ENCODE results near the gene LIPH. TPM values are rescaled to one million over a fixed set of nuclear protein-coding genes. Genes with fewer than 3 reads are reported as not detected.

The LIPH gene
- total RNA-seq, 1 donor from 2014 or later = 0.07 TPM

- no peaks in the 10 kb centered on the region for H3K36me3 Mint-ChIP-seq
- peaks cover 22% of the 10 kb centered on the region for H3K4me1 Mint-ChIP-seq
- peaks cover 14% of the 10 kb centered on the region for H3K27me3 Mint-ChIP-seq (ENCODE audit: low read depth)
- DNase-seq (ENCODE audit: low spot score in 2 of 2, unreplicated experiment in 2 of 2) = no peak
- peak overlapping the region; percentile 98 for H3K27ac Mint-ChIP-seq
- TF ChIP-seq, protein P1, sequence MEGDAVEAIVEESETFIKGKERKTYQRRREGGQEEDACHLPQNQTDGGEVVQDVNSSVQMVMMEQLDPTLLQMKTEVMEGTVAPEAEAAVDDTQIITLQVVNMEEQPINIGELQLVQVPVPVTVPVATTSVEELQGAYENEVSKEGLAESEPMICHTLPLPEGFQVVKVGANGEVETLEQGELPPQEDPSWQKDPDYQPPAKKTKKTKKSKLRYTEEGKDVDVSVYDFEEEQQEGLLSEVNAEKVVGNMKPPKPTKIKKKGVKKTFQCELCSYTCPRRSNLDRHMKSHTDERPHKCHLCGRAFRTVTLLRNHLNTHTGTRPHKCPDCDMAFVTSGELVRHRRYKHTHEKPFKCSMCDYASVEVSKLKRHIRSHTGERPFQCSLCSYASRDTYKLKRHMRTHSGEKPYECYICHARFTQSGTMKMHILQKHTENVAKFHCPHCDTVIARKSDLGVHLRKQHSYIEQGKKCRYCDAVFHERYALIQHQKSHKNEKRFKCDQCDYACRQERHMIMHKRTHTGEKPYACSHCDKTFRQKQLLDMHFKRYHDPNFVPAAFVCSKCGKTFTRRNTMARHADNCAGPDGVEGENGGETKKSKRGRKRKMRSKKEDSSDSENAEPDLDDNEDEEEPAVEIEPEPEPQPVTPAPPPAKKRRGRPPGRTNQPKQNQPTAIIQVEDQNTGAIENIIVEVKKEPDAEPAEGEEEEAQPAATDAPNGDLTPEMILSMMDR (IDR thresholded peaks at IDR 0.05; ENCODE audit: unreplicated experiment) = no peak
- H3K9me3 Mint-ChIP-seq = no peaks in the 10 kb centered on the region
- H3K4me3 Mint-ChIP-seq = peak overlapping the region; percentile 91
Measured at GRCh38 chr3:185585518-185585858, 33.1 kb upstream of the LIPH start.

- peaks cover 22% of the 10 kb centered on the region for H3K4me1 Mint-ChIP-seq
- peaks cover 15% of the 10 kb centered on the region for H3K27me3 Mint-ChIP-seq (ENCODE audit: low read depth)
- H3K36me3 Mint-ChIP-seq = no peaks in the 10 kb centered on the region
- H3K27ac Mint-ChIP-seq = peak overlapping the region; percentile 69
- DNase-seq (ENCODE audit: low spot score in 2 of 2, unreplicated experiment in 2 of 2) = no peak
- TF ChIP-seq, protein P1 (IDR thresholded peaks at IDR 0.05; ENCODE audit: unreplicated experiment) = no peak
- no peaks in the 10 kb centered on the region for H3K9me3 Mint-ChIP-seq
- no peak overlapping the region for H3K4me3 Mint-ChIP-seq
Measured at GRCh38 chr3:185584686-185585085, 32.3 kb upstream of the LIPH start.

GRCh38 chr3:185583925-185584324 is 31.5 kb upstream of the LIPH start:
- no peak overlapping the region for H3K4me3 Mint-ChIP-seq
- H3K36me3 Mint-ChIP-seq = no peaks in the 10 kb centered on the region
- DNase-seq (ENCODE audit: low spot score in 2 of 2, unreplicated experiment in 2 of 2) = no peak
- no peak overlapping the region for H3K27ac Mint-ChIP-seq
- TF ChIP-seq, protein P1 (IDR thresholded peaks at IDR 0.05; ENCODE audit: unreplicated experiment) = no peak
- H3K9me3 Mint-ChIP-seq = no peaks in the 10 kb centered on the region
- H3K4me1 Mint-ChIP-seq = peaks cover 22% of the 10 kb centered on the region
- H3K27me3 Mint-ChIP-seq (ENCODE audit: low read depth) = peaks cover 15% of the 10 kb centered on the region

DNA sequence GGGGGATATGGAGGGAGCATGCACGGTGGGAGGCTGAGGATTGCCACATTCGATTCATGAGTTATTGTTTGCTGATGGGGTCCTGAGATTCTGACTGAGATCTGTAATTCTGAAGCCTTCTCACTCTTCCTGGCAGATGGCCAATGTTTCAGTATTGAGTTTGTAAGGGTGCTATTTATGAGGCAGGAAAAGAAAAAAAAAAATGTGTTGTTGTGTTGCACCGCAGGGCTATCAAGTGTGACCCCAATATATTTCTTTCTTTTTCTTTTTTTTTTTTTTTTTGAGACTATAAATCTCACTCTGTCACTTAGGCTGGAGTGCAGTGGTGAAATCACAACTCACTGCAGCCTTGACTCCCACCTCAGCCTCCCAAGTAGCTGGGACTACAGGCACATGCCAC is 30.5 kb upstream of the LIPH start:
- Mint-ChIP-seq H3K36me3 (no peaks in the 10 kb centered on the region), H3K27ac (no peak overlapping the region), H3K9me3 (no peaks in the 10 kb centered on the region), H3K4me1 (peaks cover 15% of the 10 kb centered on the region), H3K4me3 (no peak overlapping the region), H3K27me3 (ENCODE audit: low read depth) (peaks cover 15% of the 10 kb centered on the region)
- no peak for DNase-seq (ENCODE audit: low spot score in 2 of 2, unreplicated experiment in 2 of 2)
- TF ChIP-seq, protein P1 (IDR thresholded peaks at IDR 0.05; ENCODE audit: unreplicated experiment) = no peak

DNA sequence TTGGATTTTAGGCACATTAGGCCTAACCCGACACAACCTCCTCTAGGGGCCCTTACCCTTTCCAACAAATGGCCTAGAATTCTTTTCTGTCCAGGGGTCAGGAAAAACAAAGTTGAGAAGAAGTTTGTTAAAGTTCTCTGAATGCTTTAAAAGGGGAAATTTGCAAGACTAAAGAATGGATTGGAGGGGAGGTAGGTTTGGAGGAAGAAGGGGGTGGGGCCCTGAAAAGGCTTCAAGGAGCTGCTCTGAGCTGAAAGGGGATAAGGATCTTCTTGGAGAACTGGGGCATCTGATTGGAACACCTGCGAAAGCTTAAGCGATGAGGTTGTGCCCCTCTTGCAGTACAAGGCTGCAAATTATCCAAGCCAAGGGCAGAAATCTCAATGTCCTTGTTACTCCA is 29.8 kb upstream of the LIPH start:
- H3K4me3 Mint-ChIP-seq = no peak overlapping the region
- TF ChIP-seq, protein P1 (IDR thresholded peaks at IDR 0.05; ENCODE audit: unreplicated experiment) = no peak
- peaks cover 15% of the 10 kb centered on the region for H3K27me3 Mint-ChIP-seq (ENCODE audit: low read depth)
- peaks cover 15% of the 10 kb centered on the region for H3K4me1 Mint-ChIP-seq
- DNase-seq (ENCODE audit: low spot score in 2 of 2, unreplicated experiment in 2 of 2) = no peak
- no peaks in the 10 kb centered on the region for H3K36me3 Mint-ChIP-seq
- H3K27ac Mint-ChIP-seq = no peak overlapping the region
- no peaks in the 10 kb centered on the region for H3K9me3 Mint-ChIP-seq

Data from mesothelial cell of epicardium (in vitro differentiated cells).